Mesenteric fat pad (tissue), 1 donor: ENCODE data around the gene GATA3. TPM values are rescaled to one million over a fixed set of nuclear protein-coding genes. Genes with fewer than 3 reads are reported as not detected.
A peak's percentile ranks its signal among the peaks of the same experiment; 100 is the strongest.

Experiments used
- DNase-seq: peaks from one replicate; pipeline ENCODE4 v3.0.0-alpha.2; 2020; ENCODE audit warnings: low spot score
- total RNA-seq: library from RNA; stranded (reverse); fragmentation: NEBNext Ultra II Directional; extraction: Animal tissue kit (Norgen Biotek cat#: 25700); gene quantifications from one replicate; pipeline ENCODE4 v1.2.1, GENCODE V29; 2021
- donor health status: DM: yes; HTN: yes; CAD: no.

Gene GATA3
- total RNA-seq, 1 donor from 2014 or later, result 5.5 TPM

- peak; percentile 35 for DNase-seq
These were observed 16.3 kb upstream of the GATA3 start for GRCh38 chr10:8037941-8038894.

DNA sequence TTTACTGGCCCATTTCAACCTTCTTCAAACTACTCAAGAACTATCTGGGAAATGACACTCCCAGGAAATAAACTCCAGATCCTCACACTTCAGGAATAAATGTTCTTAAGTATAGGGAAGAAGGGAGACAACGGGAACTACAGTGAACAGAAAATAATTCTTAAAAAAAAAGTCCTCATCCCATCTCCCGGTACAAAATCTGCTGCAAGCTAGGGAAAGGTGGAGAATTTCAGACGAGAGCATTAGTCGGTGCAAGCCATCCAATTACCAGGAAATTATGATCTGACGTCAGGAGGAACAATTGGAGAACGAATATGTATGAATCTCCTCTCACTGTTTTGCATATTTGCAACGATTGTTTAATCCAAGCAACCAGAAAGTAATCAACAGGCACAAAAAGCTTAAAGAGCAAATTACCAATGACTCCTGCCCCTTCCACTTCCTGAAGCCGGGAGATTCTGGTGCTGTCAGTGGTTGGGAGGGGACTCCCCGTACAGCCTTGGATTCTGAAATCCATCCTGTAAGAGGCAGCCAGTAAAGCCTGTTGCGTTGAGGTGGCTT lies 15.1 kb upstream of the GATA3 start:
- DNase-seq, result no peak

DNA sequence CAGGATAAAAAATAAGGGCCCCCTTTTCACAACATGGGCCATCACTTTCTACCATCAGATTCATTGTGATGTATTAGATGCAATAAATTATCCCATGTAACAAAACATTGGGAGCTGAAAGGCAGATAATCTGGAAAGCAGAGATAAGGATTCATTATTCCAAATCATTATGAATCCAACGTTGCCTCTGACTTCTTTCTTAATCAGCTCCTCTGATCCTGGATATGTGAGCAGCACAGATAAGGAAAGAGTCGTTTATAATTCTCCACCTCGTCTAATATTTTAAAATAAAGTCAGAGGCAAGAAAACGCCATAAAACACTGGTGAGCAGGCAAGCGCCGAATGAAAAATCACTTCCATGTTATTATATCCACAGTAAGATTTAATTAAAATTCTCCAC lies 13.8 kb upstream of the GATA3 start:
- no peak for DNase-seq

DNA sequence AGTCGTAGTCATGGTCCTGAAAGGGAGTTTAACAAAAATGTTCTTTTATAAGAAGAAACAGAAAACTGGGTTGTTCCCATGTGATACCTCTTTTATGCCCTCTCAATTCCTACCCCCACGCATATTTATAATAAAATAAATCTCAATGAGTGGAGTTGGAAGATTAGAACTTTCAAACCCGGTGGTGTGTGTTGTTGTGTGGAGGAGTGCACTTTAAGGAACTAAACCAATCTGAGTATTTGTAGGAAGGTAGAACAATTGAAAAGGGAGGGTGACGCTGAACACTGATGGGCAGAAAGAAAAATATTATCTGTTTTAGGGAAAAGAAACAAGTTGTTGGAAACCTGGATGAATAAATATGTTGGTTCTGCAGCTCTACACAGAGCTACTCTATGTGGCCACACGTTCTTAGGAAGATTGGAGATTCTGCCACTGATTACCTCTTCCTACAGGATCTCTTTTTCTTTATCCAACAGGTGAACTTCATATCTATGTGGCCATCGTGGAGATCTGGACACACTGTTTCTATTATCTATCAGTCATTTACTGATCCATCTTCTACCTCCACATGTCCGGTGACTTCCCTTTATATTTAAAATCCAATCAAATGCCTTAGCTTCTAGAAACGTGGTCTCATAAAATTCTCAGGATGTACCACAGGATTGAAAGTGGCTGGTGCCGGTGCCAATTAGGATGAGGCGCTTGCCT lies 13.1 kb upstream of the GATA3 start:
- DNase-seq, result no peak

DNA sequence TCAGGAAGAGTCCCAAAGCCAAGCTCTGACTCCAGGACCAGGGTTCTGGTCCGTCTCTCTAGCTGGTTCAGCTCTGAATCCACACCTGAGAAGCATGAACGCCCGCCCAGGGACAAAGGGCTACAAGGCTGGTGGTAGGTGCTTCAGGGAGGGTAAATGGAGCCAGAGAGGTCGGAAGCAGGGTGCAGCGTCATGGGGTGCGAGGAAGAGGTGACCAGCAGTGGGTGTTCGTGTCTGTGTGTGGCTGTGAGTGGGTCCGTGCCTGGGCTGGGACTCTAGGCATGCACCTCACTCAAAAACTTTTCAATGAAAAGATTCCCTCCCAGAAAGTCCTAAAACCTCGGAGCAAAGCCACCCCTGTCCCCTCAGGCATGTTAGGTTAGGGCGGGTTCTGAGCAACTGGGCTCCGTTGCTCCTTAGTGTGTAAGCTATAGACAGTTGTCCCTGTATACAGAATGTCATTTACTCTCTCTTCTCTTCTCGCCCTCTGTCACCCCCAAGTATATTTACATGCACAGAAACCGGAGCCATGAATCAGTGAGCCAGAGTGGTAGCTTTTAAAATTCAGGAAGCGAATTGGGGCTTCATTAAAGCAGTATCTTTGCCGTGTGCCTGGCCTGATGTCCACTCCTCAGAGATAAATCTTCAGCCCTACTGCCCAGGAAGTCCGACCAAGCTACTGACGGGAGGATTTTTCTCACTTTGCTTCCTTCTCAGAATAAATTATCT lies 12.3 kb upstream of the GATA3 start:
- peak; percentile 69 for DNase-seq

DNA sequence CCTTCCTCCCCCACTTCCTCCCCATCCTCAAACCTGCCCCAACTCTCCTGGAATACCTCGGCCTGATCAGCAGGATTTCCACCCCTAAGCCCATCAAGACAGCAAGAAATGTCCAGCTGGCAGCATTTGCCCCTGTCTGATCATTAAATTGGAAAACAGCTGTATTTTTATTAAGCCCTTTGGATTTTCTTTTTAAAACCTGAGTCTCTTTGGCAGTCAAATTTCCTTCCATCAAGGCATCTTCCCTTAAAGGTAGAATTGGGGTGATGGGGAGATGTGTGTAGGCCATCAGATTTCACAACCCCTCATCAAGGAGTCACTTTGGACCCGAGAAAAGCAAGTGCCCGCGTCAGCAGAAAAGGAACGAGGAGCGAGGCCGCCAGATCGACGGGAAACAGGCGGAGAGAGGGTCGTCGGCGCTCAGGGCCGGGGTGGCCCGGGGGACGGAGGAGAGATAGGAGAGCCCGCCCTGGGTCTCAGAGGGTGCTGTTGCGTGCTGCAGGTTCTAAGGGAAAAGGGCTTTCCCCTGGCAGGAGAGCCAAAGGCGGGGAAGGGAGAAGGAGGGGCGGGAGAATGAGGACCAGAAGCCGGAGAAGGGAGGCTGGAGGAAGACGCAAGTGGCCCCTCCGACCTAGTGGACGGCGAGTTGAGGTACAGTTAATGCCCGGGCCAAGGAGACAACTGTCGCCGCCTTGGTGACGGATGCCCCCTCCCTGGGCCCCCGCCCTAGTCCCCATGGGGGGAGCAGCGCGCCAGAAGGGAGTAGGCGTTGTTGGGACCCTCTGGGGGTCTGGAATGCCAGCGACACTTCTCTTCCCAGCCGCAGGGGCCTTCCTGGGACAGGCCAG lies 11.5 kb upstream of the GATA3 start:
- DNase-seq, result peak; percentile 69

- peak; percentile 85 for DNase-seq
These were observed 10.8 kb upstream of the GATA3 start for GRCh38 chr10:8043569-8044306.

DNA sequence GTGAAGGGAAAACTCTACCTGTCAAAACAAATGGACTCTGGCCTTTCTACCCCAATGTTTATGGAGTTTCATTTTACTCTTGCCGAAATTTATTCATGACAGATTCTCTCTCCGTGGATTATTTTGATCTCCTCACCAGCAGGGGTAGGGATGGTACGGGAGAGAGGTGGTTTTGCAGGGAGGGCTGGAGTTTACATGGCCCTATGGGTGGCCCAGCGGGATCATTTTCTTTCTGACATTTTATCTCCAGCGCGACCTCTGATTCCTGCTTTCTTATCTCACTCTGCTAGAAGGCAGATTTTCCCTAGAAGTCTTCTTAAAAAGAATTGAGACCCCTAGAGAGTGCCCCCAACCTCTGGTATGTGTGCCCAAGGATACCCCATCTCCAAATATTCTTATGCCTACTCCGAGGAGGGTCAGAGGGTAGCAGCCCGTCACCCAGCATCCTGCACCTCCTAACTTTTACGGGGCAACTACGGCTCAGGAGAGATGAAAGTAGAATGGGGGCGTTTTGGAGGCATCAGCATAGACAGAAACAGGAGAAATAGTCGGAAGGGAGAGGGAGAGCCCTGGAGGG lies 10.1 kb upstream of the GATA3 start:
- DNase-seq, result no peak

DNA sequence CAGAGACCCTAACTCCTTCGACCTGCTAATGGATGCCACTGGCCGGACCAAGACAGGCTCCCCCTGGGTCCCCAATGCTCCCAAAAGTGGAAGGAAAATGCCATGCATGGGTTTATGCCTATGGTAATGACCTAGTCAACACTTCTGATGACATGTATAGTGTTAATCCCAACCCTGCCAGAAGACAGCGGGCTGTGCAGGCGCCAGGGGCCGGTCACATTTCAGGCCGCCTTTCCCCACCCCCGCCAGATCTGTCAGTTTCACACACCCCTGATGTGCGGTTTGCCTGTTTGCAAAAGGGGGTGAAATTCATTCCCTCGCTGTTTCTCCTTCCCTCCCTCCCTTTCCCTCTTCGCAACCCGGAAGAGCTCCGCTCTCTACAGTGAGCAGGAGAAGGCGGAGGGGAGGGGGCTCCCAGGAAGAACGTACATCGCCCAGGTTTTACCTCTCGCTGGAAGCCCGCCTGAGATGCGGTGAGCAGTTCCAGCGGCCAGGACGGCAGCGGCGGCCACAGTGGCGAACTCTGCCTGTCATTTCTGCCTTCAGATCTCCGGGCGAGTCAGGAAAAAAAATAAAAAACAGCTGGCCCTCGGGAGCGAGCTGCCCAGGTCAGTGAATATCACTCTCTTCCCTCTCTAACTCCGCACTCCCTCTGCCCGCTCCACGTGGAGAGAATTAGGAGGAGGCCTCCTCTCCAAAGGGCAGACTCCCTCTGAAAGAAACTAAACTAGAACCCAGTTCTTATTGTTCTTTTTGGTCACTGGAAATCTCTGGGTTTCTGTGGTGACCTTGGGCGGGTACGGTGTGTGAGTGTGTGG lies 9.4 kb upstream of the GATA3 start:
- DNase-seq, result peak; percentile 85

GRCh38 chr10:8045726-8046494 lies 8.6 kb upstream of the GATA3 start:
- peak; percentile 73 for DNase-seq

DNA sequence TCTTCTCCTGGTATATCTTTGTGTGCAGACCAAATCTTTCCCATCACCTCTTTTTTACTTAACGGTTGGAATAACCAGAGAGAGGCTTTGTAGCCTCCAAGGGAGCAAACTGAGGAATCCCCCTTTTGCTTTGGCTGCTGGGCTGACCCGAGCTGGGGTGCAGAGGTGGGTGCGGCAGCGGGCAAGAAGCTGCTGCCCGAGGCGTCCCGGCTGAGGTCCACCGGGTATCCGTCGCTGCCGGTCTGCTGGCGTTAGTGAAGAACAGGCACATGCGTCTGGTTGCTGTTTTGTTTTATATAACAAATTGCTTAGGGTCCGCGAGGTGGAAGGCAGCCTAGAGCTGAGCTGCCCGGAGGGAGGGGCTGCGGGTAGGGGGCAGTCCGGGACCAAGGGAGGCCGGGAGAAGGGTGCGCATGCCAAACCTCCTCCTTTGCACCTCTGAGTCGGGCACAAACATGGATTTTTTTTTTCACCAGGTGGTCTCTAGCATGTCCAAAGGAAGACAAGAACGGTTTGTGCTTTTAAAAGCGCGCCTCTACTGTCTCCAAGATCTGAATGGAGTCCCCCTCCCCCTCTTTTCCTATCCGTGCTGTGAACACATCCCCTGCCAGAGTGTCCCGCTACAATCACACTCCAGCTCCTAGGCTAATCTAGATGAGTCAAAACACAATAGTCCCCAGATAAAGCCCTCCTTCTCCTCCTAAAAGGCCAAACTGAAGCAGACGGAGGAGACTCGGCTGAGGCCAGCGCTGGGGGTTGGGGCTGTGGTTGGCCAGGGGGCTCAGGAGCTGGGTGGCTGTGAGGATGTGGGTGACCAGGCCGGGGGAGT lies 6.8 kb upstream of the GATA3 start:
- no peak for DNase-seq

GRCh38 chr10:8048281-8049008 lies 6.0 kb upstream of the GATA3 start:
- peak; percentile 64 for DNase-seq

- DNase-seq, result peak; percentile 84
These were observed 5.2 kb upstream of the GATA3 start for GRCh38 chr10:8049045-8049864.

GRCh38 chr10:8049865-8050555 lies 4.5 kb upstream of the GATA3 start:
- peak; percentile 85 for DNase-seq
